HepG2 (cell line): ENCODE data around the gene FBXO2.

ENCODE experiments used
- CTCF ChIP-seq: sonication (generic); formaldehyde crosslinking; IDR thresholded peaks from 2 replicates; pipeline ENCODE4 v1.5.0; 2020; ENCODE audit warnings: mild to moderate bottlenecking, missing genetic modification reagents, moderate library complexity
- FOXM1 ChIP-seq: sonication (generic); formaldehyde crosslinking; IDR thresholded peaks from 2 replicates; pipeline ENCODE4 v1.5.0; 2020; ENCODE audit warnings: missing genetic modification reagents
- MTA3 ChIP-seq: sonication (generic); formaldehyde crosslinking; IDR thresholded peaks from 2 replicates; pipeline ENCODE4 v1.4.0; 2020; ENCODE audit warnings: missing genetic modification reagents
- MXI1 ChIP-seq: IDR thresholded peaks from 3 replicates; pipeline ENCODE4 v1.6.1; 2012; ENCODE audit warnings: low read depth, low read length, inconsistent platforms, borderline replicate concordance
- POLR2AphosphoS5 ChIP-seq: IDR thresholded peaks from 2 replicates; pipeline ENCODE4 v1.6.1; 2012; ENCODE audit warnings: low read depth, low read length
- ZBTB26 ChIP-seq: IDR thresholded peaks from 2 replicates; pipeline ENCODE4 v1.6.1; 2016; ENCODE audit warnings: missing compliant biosample characterization, missing genetic modification reagents, borderline replicate concordance
- ZBTB38 ChIP-seq: sonication (generic); formaldehyde crosslinking; IDR thresholded peaks from 2 replicates; pipeline ENCODE4 v1.5.1; 2020; ENCODE audit warnings: mild to moderate bottlenecking, missing genetic modification reagents
- ZNF510 ChIP-seq: sonication (generic); formaldehyde crosslinking; IDR thresholded peaks from 2 replicates; pipeline ENCODE4 v1.4.0; 2020; ENCODE audit warnings: low read depth, mild to moderate bottlenecking, missing genetic modification reagents

- TF ChIP-seq POLR2AphosphoS5 (no peak), MTA3 (CRISPR knock-in tag) (no peak), ZNF510 (no peak), FOXM1 (no peak), CTCF (CRISPR knock-in tag) (no peak), ZBTB26 (CRISPR knock-in tag) (no peak), ZBTB38 (CRISPR knock-in tag) (no peak), MXI1 (no peak)
Observed at GRCh38 chr1:11649237-11649623, 5.0 kb downstream of the FBXO2 start.
